H1 (cell line): ENCODE measurements around the gene SLC4A11. TPM values are rescaled to one million over a fixed set of nuclear protein-coding genes. Genes with fewer than 3 reads are reported as not detected.

Source experiments
- CTCF ChIA-PET: fragments of 300-600 bp; sonication (Branson Sonifier 250); formaldehyde crosslinking; loops from one replicate; lab custom pipeline; 2021; ENCODE audit not compliant: partially characterized antibody; lab: Charles Lee
- POLR2A ChIA-PET: fragments of 300-600 bp; sonication (Branson Sonifier 250); formaldehyde crosslinking; loops from one replicate; lab custom pipeline; 2021; ENCODE audit warnings: inconsistent platforms; ENCODE audit not compliant: partially characterized antibody; lab: Charles Lee
- DNase-seq, 2 experiments: peaks; one replicate each; pipeline versions ENCODE4 v3.0.0 to v3.0.0-alpha.2; 2010 to 2022; ENCODE audit warnings: low spot score in 2 of 2, low read depth in 1 of 2, mixed read lengths in 1 of 2
- FAIRE-seq: peaks from 2 replicates; lab custom pipeline; 2011; peaks lifted over from hg19 to GRCh38; lab: Jason Lieb, UNC
- H2AFZ ChIP-seq: 2 replicates; pipeline ENCODE4 v1.8.1; 2012; ENCODE audit warnings: low read length, inconsistent platforms
- H2AK5ac ChIP-seq: 2 replicates; pipeline ENCODE4 v1.6.1; 2013; ENCODE audit warnings: low read depth, low read length
- H2BK120ac ChIP-seq: replicated peaks from 2 replicates; pipeline ENCODE3; 2013; ENCODE audit warnings: low read depth, low read length, inconsistent platforms
- H2BK12ac ChIP-seq: 2 replicates; pipeline ENCODE4 v1.6.1; 2013; ENCODE audit warnings: low read depth, low read length
- H2BK15ac ChIP-seq: 2 replicates; pipeline ENCODE4 v1.6.1; 2013; ENCODE audit warnings: low read length
- H2BK20ac ChIP-seq: 2 replicates; pipeline ENCODE4 v1.6.1; 2013; ENCODE audit warnings: low read length
- H2BK5ac ChIP-seq: 2 replicates; pipeline ENCODE4 v1.6.1; 2013; ENCODE audit warnings: low read depth, low read length
- H3K14ac ChIP-seq: 2 replicates; pipeline ENCODE4 v1.6.1; 2013; ENCODE audit warnings: inconsistent platforms; ENCODE audit not compliant: insufficient read length
- H3K18ac ChIP-seq: 2 replicates; pipeline ENCODE4 v1.6.1; 2013; ENCODE audit warnings: low read length; ENCODE audit errors: extremely low read depth
- H3K23ac ChIP-seq: 2 replicates; pipeline ENCODE4 v1.6.1; 2013; ENCODE audit warnings: inconsistent platforms; ENCODE audit not compliant: insufficient read length
- H3K23me2 ChIP-seq: 2 replicates; pipeline ENCODE4 v1.6.1; 2013; ENCODE audit warnings: low read depth, low read length
- H3K27ac ChIP-seq: 2 replicates; pipeline ENCODE4 v1.6.1; 2011; ENCODE audit warnings: low read depth, low read length, inconsistent platforms
- H3K27me3 ChIP-seq, 4 experiments: replicated peaks in 1 of 4; 1 replicate in 1 of 4; 2 replicates in 3 of 4; pipeline versions ENCODE4 v1.6.1 to v1.8.1; 2011 to 2013; ENCODE audit warnings: low read length in 3 of 4, mild to moderate bottlenecking in 3 of 4, inconsistent platforms in 2 of 4, mixed read lengths in 2 of 4, moderate library complexity in 1 of 4; ENCODE audit not compliant: control insufficient read depth in 3 of 4, insufficient read depth in 3 of 4; ENCODE audit errors: extremely low read depth in 1 of 4
- H3K36me3 ChIP-seq, 4 experiments: 2 replicates each; pipeline versions ENCODE4 v1.6.1 to v1.8.1; 2011 to 2013; ENCODE audit warnings: mild to moderate bottlenecking in 4 of 4, low read length in 3 of 4, moderate library complexity in 2 of 4, control low read depth in 1 of 4, inconsistent platforms in 1 of 4; ENCODE audit not compliant: insufficient read depth in 4 of 4, control insufficient read depth in 2 of 4
- H3K4ac ChIP-seq: replicated peaks from 2 replicates; pipeline ENCODE3; 2013; ENCODE audit warnings: low read length, low read depth, mixed read lengths, inconsistent platforms; ENCODE audit not compliant: insufficient read length
- H3K4me1 ChIP-seq, 4 experiments: replicated peaks in 1 of 4; 1 replicate in 1 of 4; 2 replicates in 3 of 4; pipeline versions ENCODE4 v1.6.1 to v1.8.1; 2011 to 2013; ENCODE audit warnings: low read length in 3 of 4, inconsistent platforms in 2 of 4, mixed read lengths in 1 of 4; ENCODE audit not compliant: insufficient read depth in 4 of 4, control insufficient read depth in 3 of 4
- H3K4me2 ChIP-seq, 2 experiments: 2 replicates each; pipeline versions ENCODE4 v1.6.1 to v1.8.1; 2011 to 2013; ENCODE audit warnings: low read depth in 2 of 2, low read length in 2 of 2, control low read depth in 1 of 2, inconsistent platforms in 1 of 2, mild to moderate bottlenecking in 1 of 2; ENCODE audit not compliant: insufficient read depth in 1 of 2
- H3K4me3 ChIP-seq, 4 experiments: fragments of 200-600, 300-600 bp in 1 of 4; sonication (generic), shearing (Covaris generic), sonication (Bioruptor Twin) in 1 of 4; 2 replicates each; pipeline versions ENCODE4 v1.5.1 to v1.8.1; 2011 to 2016; ENCODE audit warnings: low read length in 4 of 4, low read depth in 3 of 4, control low read depth in 2 of 4, inconsistent platforms in 2 of 4, mild to moderate bottlenecking in 2 of 4, mixed read lengths in 1 of 4, moderate library complexity in 1 of 4; ENCODE audit not compliant: insufficient read depth in 2 of 4; ENCODE audit errors: extremely low read depth in 1 of 4
- H3K56ac ChIP-seq: replicated peaks from 2 replicates; pipeline ENCODE3; 2013; ENCODE audit warnings: low read depth, mild to moderate bottlenecking, mixed read lengths, low read length, inconsistent platforms; ENCODE audit not compliant: insufficient read length
- H3K79me1 ChIP-seq: 2 replicates; pipeline ENCODE4 v1.6.1; 2013; ENCODE audit warnings: low read depth, low read length, control low read depth
- H3K79me2 ChIP-seq, 2 experiments: 2 replicates each; pipeline versions ENCODE4 v1.6.1 to v1.8.1; 2012 to 2013; ENCODE audit warnings: low read length in 2 of 2, mild to moderate bottlenecking in 2 of 2, inconsistent platforms in 1 of 2; ENCODE audit not compliant: insufficient read depth in 2 of 2, control insufficient read depth in 1 of 2
- H3K9ac ChIP-seq, 4 experiments: replicated peaks in 1 of 4; 1 replicate in 1 of 4; 2 replicates in 3 of 4; pipeline versions ENCODE4 v1.6.1 to v1.8.1; 2011 to 2013; ENCODE audit warnings: low read depth in 3 of 4, low read length in 3 of 4, control low read depth in 2 of 4, mild to moderate bottlenecking in 2 of 4, moderate library complexity in 2 of 4, inconsistent platforms in 1 of 4; ENCODE audit errors: extremely low read depth in 1 of 4
- H3K9me3 ChIP-seq, 2 experiments: 2 replicates each; pipeline versions ENCODE4 v1.6.1 to v1.8.1; 2012 to 2013; ENCODE audit warnings: mild to moderate bottlenecking in 2 of 2, moderate library complexity in 2 of 2, control low read depth in 1 of 2, inconsistent platforms in 1 of 2, low read depth in 1 of 2, low read length in 1 of 2, mixed read lengths in 1 of 2; ENCODE audit not compliant: insufficient read depth in 2 of 2
- H4K20me1 ChIP-seq, 2 experiments: replicated peaks in 1 of 2; 2 replicates each; pipeline versions ENCODE3 to v1.8.1; 2011 to 2013; ENCODE audit warnings: inconsistent platforms in 2 of 2, low read length in 2 of 2, mild to moderate bottlenecking in 1 of 2; ENCODE audit not compliant: insufficient read depth in 2 of 2, control insufficient read depth in 1 of 2
- H4K5ac ChIP-seq: 2 replicates; pipeline ENCODE4 v1.6.1; 2013; ENCODE audit warnings: low read length, low read depth, mixed read lengths, inconsistent platforms; ENCODE audit not compliant: insufficient read length
- H4K8ac ChIP-seq: 2 replicates; pipeline ENCODE4 v1.8.0; 2013; ENCODE audit warnings: mild to moderate bottlenecking, moderate library complexity, low read length, inconsistent platforms; ENCODE audit not compliant: insufficient read depth; ENCODE audit errors: extremely low read depth
- H4K91ac ChIP-seq: replicated peaks from 2 replicates; pipeline ENCODE3; 2013; ENCODE audit warnings: low read length, mixed read lengths, inconsistent platforms; ENCODE audit not compliant: insufficient read length
- WGBS, 2 experiments: shearing (Covaris generic) in 1 of 2; methylation state at CpG; one replicate each; pipeline versions ENCODE4 v1.1.6 to v1.1.7; 2013 to 2015; ENCODE audit warnings: low lambda C conversion rate in 2 of 2, mixed read lengths in 2 of 2, inconsistent platforms in 1 of 2, low coverage in 1 of 2, missing lambda C conversion rate in 1 of 2; ENCODE audit not compliant: insufficient replicate concordance in 2 of 2, insufficient coverage in 1 of 2, insufficient read length in 1 of 2; ENCODE audit errors: extremely low coverage in 1 of 2, missing lambda C conversion rate in 1 of 2; 5-methylcytosine and 5-hydroxymethylcytosine counted together
- polyA plus RNA-seq, 7 experiments: library from polyadenylated mRNA; depleted of rRNA in 3 of 7; stranded (reverse) in 5 of 7; unstranded in 2 of 7; fragments of >200 nt in 5 of 7; fragments of 200-250 nt in 2 of 7; gene quantifications; 1 replicate in 5 of 7; 2 replicates in 1 of 7; 4 replicates in 1 of 7; pipeline versions ENCODE4 v1.2.1 to v1.2.3, GENCODE V29; 2011 to 2013; ENCODE audit warnings: missing spikeins in 2 of 7, mixed read lengths in 2 of 7
- total RNA-seq: library from RNA; stranded (reverse); fragmentation: NEBNext Ultra II Directional; extraction: Animal tissue kit (Norgen Biotek cat#: 25700); gene quantifications from 2 replicates; pipeline ENCODE4 v1.2.1, GENCODE V29; 2021
- TF ChIP-seq, protein P1 (sequence below): IDR thresholded peaks from 2 replicates; pipeline ENCODE4 v1.6.1; 2012; ENCODE audit warnings: inconsistent platforms

SLC4A11 gene
- total and polyA plus RNA-seq, 2 of the 8 experiments (the other 6 are each of a cell fraction or from before 2014, with no cell fraction given) = 11.9 to 32.3 TPM

DNA sequence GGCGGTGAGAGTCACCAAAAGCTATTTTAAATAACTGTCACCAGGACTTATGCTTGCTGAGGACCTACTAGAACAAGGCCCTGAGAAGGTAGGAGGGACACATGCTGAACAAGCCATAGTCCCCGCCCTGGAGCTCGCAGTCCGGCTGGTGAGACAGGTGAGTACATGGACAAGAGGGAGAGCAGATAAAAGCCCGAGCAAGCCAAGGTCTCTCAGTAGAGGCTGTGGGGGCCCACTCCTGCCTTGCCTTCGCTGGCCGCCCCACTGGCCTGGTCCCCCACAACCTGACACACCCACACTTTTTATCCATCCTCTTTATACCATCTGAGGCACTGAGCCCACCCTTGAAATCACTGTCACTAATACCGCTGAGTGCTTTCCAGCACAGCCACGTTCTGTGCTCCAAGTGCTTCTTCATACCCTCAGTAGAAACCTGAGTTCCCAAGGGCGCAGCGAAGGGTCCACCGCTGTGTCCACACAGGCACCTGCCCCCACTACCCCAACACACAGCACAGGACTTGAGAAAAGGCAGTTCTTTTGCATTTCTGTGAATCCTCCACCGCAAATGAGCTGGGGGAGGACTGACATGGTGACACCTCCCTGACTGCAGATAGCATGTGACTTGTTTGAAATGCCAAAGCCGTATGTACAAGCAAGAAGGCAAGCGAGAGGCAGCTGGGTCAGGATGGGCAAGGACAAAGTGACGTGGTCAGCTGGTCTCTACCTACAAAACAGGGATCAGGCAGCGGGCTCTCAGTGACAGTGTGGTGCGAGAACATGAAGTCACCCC lies 46.6 kb downstream of the SLC4A11 start:
- Histone ChIP-seq H4K20me1 (peaks cover 6 to 13% of the 10 kb centered on the region in 2 experiments), H4K5ac (no peak overlapping the region), H3K56ac (no peak overlapping the region), H4K8ac (no peak overlapping the region), H3K27me3 (no peaks in the 10 kb centered on the region), H3K4me1 (no peaks in the 10 kb centered on the region), H2BK20ac (no peak overlapping the region), H3K23me2 (no peaks in the 10 kb centered on the region), H3K79me1 (no peaks in the 10 kb centered on the region), H3K79me2 (no peaks in the 10 kb centered on the region), H3K4ac (no peak overlapping the region), H3K18ac (no peak overlapping the region), H2BK12ac (no peak overlapping the region), H3K4me3 (no peak overlapping the region), H2BK15ac (no peak overlapping the region), H2BK120ac (no peak overlapping the region), H3K14ac (no peak overlapping the region), H3K4me2 (no peak overlapping the region), H2AK5ac (no peak overlapping the region), H2AFZ (no peak overlapping the region), H4K91ac (no peak overlapping the region), H3K36me3 (peaks cover 20 to 64% (median 41%) of the 10 kb centered on the region in 4 experiments), H3K9ac (no peak overlapping the region), H3K23ac (no peak overlapping the region), H3K27ac (no peak overlapping the region), H2BK5ac (no peak overlapping the region), H3K9me3 (no peaks in the 10 kb centered on the region)
- POLR2A ChIA-PET = interaction anchor here (0.8 to 1.7 kb wide), 5 partner anchors 10 to 33 kb away, joined by 3 to 4 read pairs (median 4); partner anchors contain the start of genes FASTKD5 and UBOX5
- no peak for FAIRE-seq
- CTCF ChIA-PET = interaction anchor here (1.1 kb wide), 1 partner anchor 28 kb away, joined by 4 read pairs; no protein-coding TSS in a partner anchor
- 91% methylated on average over 18 of the region's 18 CpGs; no CpG with 5 or more reads in 1 of the 2 experiments for WGBS, 2 experiments
- no peak for DNase-seq
- TF ChIP-seq, protein P1, sequence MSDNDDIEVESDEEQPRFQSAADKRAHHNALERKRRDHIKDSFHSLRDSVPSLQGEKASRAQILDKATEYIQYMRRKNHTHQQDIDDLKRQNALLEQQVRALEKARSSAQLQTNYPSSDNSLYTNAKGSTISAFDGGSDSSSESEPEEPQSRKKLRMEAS = no peak
